Medulla oblongata (tissue), 1 donor: ENCODE results near the gene NINJ2.

Experiments used
- DNase-seq: peaks from one replicate; pipeline ENCODE4 v3.0.0-alpha.2; 2015; ENCODE audit errors: extremely low spot score

NINJ2 gene

GRCh38 chr12:531951-532585 lies 131.2 kb downstream of the NINJ2 start:
- no peak for DNase-seq

DNA sequence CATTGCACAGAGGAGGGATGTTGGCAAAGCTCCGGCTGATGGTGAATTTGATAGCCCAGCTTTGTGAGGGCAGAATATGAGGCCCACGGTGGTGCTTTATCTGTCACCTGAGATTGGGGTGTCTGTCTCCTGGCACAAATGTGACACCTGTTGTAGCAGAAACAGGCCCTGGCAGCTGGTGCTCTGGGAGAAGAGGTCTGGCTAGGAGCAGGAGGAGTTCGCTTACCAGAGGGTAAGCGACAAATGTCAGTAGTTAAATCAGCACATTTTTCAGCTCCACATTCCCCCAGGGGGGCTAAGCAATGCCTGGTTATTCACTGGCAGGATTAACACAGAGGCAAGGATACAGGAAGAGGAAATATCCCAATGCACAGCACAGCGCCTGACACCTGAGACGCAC lies 132.4 kb downstream of the NINJ2 start:
- DNase-seq = no peak

GRCh38 chr12:530308-530707 lies 132.9 kb downstream of the NINJ2 start:
- no peak for DNase-seq

GRCh38 chr12:527729-528128 lies 135.5 kb downstream of the NINJ2 start:
- no peak for DNase-seq

DNA sequence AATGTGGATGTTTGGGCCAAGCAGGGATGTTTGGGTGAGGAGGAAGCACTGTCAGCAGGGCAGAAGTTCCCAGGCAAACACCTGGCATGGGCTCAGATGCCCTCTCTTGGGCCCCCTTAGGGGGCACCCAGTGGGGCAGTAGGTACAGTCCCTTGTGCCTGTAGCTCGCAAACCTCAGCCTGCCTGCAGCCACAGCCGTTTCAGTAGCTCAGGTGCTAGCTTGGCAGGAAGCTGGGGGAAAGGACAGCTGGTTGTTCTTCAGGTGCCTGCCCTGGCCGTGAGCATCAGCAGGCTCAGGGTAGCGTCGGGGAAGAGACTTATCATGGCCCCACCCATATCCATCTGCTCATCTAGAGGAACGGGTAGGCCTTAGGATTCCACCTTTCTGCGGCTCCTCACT lies 136.0 kb downstream of the NINJ2 start:
- no peak for DNase-seq

DNA sequence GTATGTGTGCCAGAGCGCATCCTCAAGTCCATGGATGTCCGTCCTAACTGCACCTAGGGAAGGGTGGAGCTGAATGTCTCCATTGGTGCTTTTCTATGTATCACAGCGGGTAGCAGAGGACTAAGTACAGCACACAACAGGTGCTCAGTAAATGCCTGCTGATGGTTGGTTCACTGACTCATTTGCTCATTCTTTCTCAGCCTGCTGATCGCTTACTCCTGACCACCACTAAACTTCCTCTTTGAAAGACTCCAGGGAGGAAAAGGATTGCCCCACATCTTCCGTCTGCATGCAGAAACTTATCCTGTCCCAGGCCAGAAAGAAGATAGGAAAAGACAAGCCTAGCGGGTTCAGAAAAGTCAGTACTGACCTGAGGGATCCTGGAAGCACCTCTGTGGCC lies 137.2 kb downstream of the NINJ2 start:
- DNase-seq = no peak

DNA sequence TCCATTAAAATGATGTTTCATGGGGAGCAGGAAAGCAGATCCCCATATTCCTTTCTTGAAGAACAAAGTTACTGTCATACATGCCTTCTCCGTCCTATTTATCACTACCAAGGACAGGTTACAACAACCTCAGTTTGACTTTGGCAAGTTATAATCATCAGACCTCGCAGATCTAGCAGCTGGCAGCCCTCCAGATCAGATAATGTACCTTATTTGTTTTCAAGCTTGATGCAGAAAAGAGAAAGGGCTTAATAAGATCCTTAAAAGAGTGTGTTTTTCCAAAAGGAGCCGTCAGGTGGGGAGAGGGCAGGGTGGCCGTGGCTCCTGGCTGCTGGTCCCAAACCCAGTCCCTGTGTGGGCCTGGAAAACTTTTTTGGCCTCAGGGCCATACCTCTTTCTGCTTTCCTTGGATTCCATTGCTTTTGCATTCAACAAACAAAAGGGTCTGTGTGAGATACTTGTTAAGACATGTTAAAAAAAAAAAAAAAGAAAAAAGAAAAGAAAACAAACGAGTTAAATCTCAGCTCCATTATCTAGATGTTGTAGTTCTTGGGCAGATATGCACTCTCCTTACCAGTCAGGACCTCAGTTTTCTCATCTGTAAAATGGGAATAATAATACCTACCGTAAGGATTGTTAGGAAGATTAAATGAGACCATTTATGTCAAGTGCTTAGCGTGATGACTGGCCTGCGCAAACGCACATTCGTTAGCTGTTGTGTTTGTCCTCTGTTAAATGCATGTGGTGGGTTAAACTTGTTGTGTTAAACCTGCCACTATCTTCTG lies 138.9 kb downstream of the NINJ2 start:
- no peak for DNase-seq

GRCh38 chr12:522692-523378 lies 140.4 kb downstream of the NINJ2 start:
- no peak for DNase-seq

DNA sequence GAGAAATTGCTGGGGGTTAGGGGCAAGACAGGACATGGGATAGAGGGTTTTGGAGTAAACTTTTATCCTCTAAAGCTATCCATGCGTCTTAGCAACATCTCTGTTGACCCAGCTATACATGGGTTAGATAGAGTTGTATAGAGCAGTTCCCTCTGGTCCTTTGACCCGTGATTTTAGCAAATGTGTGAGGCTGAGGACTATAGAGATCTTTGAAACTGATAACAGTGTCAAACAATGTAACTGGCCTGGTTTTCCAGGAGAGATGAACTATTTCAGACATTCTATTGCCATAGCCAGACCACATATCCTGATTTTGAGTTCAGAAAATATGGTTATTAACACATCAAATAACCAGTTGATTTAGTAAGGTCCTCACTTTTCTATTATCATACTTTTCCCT lies 143.1 kb downstream of the NINJ2 start:
- no peak for DNase-seq

- DNase-seq = no peak
These were observed 145.7 kb downstream of the NINJ2 start for GRCh38 chr12:517538-517937.
